Loucy (cell line): ENCODE measurements around the gene CALML4.

Experiments used
- H2AFZ ChIP-seq: fragments of 200-600 bp; sonication (generic); 2 replicates; pipeline ENCODE4 v1.6.0; 2016; ENCODE audit warnings: antibody characterized with exemption, mild to moderate bottlenecking, low read length, moderate library complexity
- H3F3A ChIP-seq: fragments of 200-600 bp; 2 replicates; pipeline ENCODE4 v1.6.0; 2016; ENCODE audit warnings: antibody characterized with exemption, low read depth, mild to moderate bottlenecking
- H3K27me3 ChIP-seq: fragments of 200-600 bp; sonication (generic); 2 replicates; pipeline ENCODE4 v1.6.1; 2014; ENCODE audit warnings: low read length, mild to moderate bottlenecking; ENCODE audit not compliant: insufficient read depth, poor library complexity, severe bottlenecking
- H3K36me3 ChIP-seq: fragments of 200-600 bp; sonication (generic); 2 replicates; pipeline ENCODE4 v1.6.1; 2016; ENCODE audit warnings: low read length; ENCODE audit not compliant: insufficient read depth
- H3K4me1 ChIP-seq: fragments of 200-600 bp; sonication (generic); 2 replicates; pipeline ENCODE4 v1.5.1; 2014; ENCODE audit warnings: low read length, mild to moderate bottlenecking; ENCODE audit not compliant: insufficient read depth, poor library complexity, severe bottlenecking
- H3K4me2 ChIP-seq: fragments of 200-600 bp; sonication (generic); 2 replicates; pipeline ENCODE4 v1.6.0; 2014; ENCODE audit warnings: antibody characterized with exemption, low read length, low read depth, mild to moderate bottlenecking; ENCODE audit not compliant: poor library complexity, severe bottlenecking
- H3K4me3 ChIP-seq: fragments of 200-600 bp; sonication (generic); 2 replicates; pipeline ENCODE4 v1.5.1; 2014; ENCODE audit warnings: low read length, mild to moderate bottlenecking, mixed read lengths; ENCODE audit not compliant: poor library complexity, severe bottlenecking
- H3K79me2 ChIP-seq: fragments of 200-600 bp; sonication (generic); 2 replicates; pipeline ENCODE4 v1.6.1; 2014; ENCODE audit warnings: low read length; ENCODE audit not compliant: insufficient read depth
- H3K9ac ChIP-seq: fragments of 200-600 bp; sonication (generic); 2 replicates; pipeline ENCODE4 v1.6.0; 2014; ENCODE audit warnings: mild to moderate bottlenecking, low read depth, low read length, moderate library complexity; ENCODE audit not compliant: poor library complexity, severe bottlenecking
- H3K9me2 ChIP-seq: fragments of 200-600 bp; sonication (generic); replicated peaks from 2 replicates; pipeline ENCODE4 v1.6.1; 2016; ENCODE audit warnings: low read depth, low read length, mixed read lengths
- H3K9me3 ChIP-seq: fragments of 200-600 bp; sonication (generic); 2 replicates; pipeline ENCODE4 v1.6.1; 2014; ENCODE audit warnings: mild to moderate bottlenecking, antibody characterized with exemption, low read length, low read depth; ENCODE audit not compliant: insufficient read depth
- H4K20me1 ChIP-seq: fragments of 200-600 bp; sonication (generic); 2 replicates; pipeline ENCODE4 v1.6.0; 2014; ENCODE audit warnings: antibody characterized with exemption, low read length, mild to moderate bottlenecking; ENCODE audit not compliant: insufficient read depth, poor library complexity, severe bottlenecking
- EZH2phosphoT487 ChIP-seq: fragments of 200-600 bp; IDR thresholded peaks from 2 replicates; pipeline ENCODE4 v1.6.1; 2018; ENCODE audit warnings: antibody characterized with exemption, mild to moderate bottlenecking, moderate library complexity, borderline replicate concordance
- TF ChIP-seq, protein P1 (sequence below): fragments of 200-600 bp; sonication (generic); conservative IDR thresholded peaks from 2 replicates; pipeline ENCODE4 v1.5.1; 2014; ENCODE audit warnings: mild to moderate bottlenecking, antibody characterized with exemption, low read length

Gene CALML4

GRCh38 chr15:68186671-68187397 lies 18.3 kb downstream of the CALML4 start:
- H3K9me2 ChIP-seq, result no peaks in the 10 kb centered on the region
- H3K27me3 ChIP-seq, result no peaks in the 10 kb centered on the region
- peaks cover 8% of the 10 kb centered on the region for H3K4me1 ChIP-seq
- H3K4me2 ChIP-seq, result no peak overlapping the region
- H3K9ac ChIP-seq, result no peak overlapping the region
- no peaks in the 10 kb centered on the region for H3K79me2 ChIP-seq
- H3F3A ChIP-seq, result no peaks in the 10 kb centered on the region
- H4K20me1 ChIP-seq, result no peaks in the 10 kb centered on the region
- peaks cover 66% of the 10 kb centered on the region for H3K36me3 ChIP-seq
- H3K9me3 ChIP-seq, result no peaks in the 10 kb centered on the region
- TF ChIP-seq, protein P1, sequence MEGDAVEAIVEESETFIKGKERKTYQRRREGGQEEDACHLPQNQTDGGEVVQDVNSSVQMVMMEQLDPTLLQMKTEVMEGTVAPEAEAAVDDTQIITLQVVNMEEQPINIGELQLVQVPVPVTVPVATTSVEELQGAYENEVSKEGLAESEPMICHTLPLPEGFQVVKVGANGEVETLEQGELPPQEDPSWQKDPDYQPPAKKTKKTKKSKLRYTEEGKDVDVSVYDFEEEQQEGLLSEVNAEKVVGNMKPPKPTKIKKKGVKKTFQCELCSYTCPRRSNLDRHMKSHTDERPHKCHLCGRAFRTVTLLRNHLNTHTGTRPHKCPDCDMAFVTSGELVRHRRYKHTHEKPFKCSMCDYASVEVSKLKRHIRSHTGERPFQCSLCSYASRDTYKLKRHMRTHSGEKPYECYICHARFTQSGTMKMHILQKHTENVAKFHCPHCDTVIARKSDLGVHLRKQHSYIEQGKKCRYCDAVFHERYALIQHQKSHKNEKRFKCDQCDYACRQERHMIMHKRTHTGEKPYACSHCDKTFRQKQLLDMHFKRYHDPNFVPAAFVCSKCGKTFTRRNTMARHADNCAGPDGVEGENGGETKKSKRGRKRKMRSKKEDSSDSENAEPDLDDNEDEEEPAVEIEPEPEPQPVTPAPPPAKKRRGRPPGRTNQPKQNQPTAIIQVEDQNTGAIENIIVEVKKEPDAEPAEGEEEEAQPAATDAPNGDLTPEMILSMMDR, result no peak
- no peak for TF ChIP-seq EZH2phosphoT487
- H2AFZ ChIP-seq, result no peak overlapping the region
- H3K4me3 ChIP-seq, result no peak overlapping the region

DNA sequence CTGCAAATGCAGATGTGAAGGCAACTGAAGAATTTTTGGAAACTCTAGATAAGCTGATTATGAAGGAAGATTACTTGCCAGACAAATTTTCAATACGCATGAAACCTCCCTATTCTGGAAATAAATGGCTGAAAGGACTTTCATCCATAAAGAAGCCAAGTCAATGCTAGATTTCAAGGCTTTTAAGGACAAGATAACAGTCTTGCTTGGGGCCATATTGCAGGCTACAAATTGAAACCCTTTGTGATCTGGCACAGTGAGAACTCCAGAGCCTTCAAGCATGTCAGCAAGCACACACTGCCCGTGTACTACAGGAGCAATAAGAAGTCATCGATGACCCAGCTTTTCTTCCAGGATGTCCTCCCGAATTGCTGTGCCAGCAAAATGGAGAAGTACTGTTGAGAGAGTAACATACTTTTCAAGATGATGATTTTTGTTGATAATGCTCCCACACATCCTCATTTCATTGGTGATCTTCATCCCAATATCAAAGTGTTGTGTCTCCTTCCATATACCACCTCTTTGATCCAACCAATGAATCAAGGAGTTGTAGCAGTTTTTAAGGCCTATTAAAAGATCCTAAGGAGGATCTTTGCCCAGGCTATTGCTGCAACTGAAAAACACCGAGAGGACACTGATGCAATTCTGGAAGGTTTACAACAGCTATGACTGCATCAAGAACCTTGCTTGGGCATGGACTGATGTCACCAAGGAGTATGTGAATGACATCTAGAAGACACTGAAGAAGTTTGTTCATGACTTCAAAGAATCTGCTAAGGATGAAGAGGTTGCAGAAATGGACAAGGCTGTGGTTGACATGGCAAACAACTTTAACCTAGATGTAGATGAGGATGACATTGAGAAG lies 20.3 kb downstream of the CALML4 start:
- Histone ChIP-seq H3K4me1 (peaks cover 7% of the 10 kb centered on the region), H4K20me1 (no peaks in the 10 kb centered on the region), H3K4me3 (no peak overlapping the region), H3K4me2 (no peak overlapping the region), H3F3A (no peaks in the 10 kb centered on the region), H2AFZ (no peak overlapping the region), H3K9me3 (no peaks in the 10 kb centered on the region), H3K9me2 (no peaks in the 10 kb centered on the region), H3K9ac (no peak overlapping the region), H3K27me3 (no peaks in the 10 kb centered on the region), H3K36me3 (peaks cover 77% of the 10 kb centered on the region), H3K79me2 (no peaks in the 10 kb centered on the region)
- TF ChIP-seq, protein P1, result no peak
- TF ChIP-seq EZH2phosphoT487, result no peak

DNA sequence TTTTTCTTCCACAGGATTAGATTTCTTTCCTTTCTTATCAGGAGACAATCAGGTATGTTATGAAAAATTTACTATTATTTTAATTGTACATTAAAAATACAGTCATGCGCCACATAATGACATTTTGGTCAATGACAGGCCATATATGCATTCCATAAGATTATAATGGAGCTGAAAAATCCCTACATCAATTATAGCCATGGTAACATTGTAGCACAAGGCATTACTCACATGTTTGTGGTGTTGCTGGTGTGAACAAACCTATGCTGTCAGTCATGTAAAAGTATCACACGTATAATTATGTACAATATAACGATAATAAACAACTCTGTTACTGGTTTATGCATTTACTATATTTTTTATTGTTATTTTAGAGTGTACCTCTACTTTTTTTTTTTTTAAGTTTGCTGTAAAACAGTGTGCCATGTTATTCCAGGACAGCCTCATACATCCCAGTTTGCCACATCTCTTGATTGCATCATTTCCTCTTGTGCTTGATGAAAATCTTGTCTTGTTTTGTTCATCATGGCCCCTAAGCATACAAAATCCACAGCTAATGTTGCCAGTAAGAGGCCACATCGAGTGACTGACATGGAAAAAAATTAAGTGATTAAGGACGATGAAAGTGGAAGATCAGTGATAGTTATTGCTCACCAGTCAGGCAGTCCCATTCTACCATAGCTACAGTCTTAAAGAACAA lies 21.4 kb downstream of the CALML4 start:
- no peaks in the 10 kb centered on the region for H3K79me2 ChIP-seq
- no peak overlapping the region for H3K4me2 ChIP-seq
- no peaks in the 10 kb centered on the region for H3K4me1 ChIP-seq
- H2AFZ ChIP-seq, result no peak overlapping the region
- H3K9me3 ChIP-seq, result no peaks in the 10 kb centered on the region
- H3K4me3 ChIP-seq, result no peak overlapping the region
- no peaks in the 10 kb centered on the region for H3K9me2 ChIP-seq
- no peaks in the 10 kb centered on the region for H3F3A ChIP-seq
- TF ChIP-seq EZH2phosphoT487, result no peak
- TF ChIP-seq, protein P1, result no peak
- no peak overlapping the region for H3K9ac ChIP-seq
- H3K36me3 ChIP-seq, result peaks cover 79% of the 10 kb centered on the region
- H3K27me3 ChIP-seq, result no peaks in the 10 kb centered on the region
- H4K20me1 ChIP-seq, result no peaks in the 10 kb centered on the region
